ENCODE data around the gene STK24. TPM values are rescaled to one million over a fixed set of nuclear protein-coding genes. Genes with fewer than 3 reads are reported as not detected.

STK24 gene
- total and polyA plus RNA-seq, 10 of the 15 experiments (the other 5 are each of a cell fraction or from before 2014, with no cell fraction given) = 7.5 to 115 (median 52.9) TPM

DNA sequence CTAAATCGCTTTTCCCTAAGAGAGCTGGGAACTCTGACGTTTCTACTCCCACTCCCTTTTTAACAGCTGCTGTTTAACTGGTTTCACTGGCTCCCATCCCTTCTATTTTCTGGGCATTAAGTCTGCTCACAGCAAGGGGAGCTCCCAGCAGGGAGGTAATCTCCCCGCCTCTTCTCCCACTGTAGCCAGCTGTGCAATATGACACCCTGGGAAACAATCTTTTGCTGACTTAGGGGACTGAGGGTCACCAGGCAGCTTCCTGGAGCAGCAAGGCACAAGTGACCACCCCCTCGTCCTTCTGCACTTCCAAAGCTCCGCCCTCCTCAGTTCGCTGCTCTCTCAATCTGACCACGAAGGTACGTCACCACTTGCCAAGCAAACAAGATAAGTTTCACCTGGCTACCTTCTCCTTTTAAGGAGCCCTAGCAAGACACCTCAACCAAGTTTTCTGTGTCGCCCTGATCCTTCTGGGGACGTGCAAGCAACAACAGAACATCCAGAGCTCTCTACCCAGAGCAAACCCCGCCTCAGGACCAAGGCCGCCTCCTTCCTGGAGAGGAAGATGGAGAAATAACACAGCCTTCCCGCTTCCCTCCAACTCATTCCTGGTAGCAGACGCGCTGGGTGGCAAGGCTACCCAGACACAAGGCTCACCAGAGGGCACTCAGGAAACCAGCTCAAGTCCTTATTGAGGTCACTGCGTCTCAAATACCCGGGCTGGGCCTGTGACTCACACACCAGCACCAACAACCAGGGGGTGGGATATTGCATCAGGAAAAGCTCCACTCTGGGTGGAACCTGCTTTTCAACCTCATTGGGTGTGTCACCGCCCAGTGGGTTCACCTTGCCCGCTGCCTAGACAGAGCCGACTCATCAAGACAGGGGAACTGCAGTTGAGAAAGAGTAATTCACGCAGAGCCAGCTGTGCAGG lies 92.4 kb downstream of the STK24 start (continued):
- TF ChIP-seq TCF12 (IDR thresholded peaks at IDR 0.05; ENCODE audit: low read depth, low read length) (no peak), BHLHE40 (IDR thresholded peaks at IDR 0.05; ENCODE audit: borderline replicate concordance in 1 of 2, low read depth in 2 of 2, low read length in 1 of 2) (no peak), CREB1 (IDR thresholded peaks at IDR 0.05; ENCODE audit: low read depth) (peak; percentile 46; the same call in 1 of the 2 replicates), RAD51 (IDR thresholded peaks at IDR 0.05) (no peak), SUPT20H (IDR thresholded peaks at IDR 0.05; ENCODE audit: borderline replicate concordance, control insufficient read depth, low read depth, low read length) (no peak), ZZZ3 (IDR thresholded peaks at IDR 0.05; ENCODE audit: control insufficient read depth, insufficient read length, low read depth) (no peak), EGR1 (IDR thresholded peaks at IDR 0.05; ENCODE audit: borderline replicate concordance in 1 of 2, low read depth in 2 of 2, low read length in 2 of 2) (no peak; a peak in 1 of 3 replicates), RBBP5 (conservative IDR thresholded peaks at IDR 0.05) (no peak), MXI1 (IDR thresholded peaks at IDR 0.05; ENCODE audit: low read depth, low read length) (no peak), STAT1 (conservative IDR thresholded peaks at IDR 0.05) (no peak), SRF (IDR thresholded peaks at IDR 0.05; ENCODE audit: low read depth in 2 of 2, low read length in 2 of 2) (peak in 1 of 2 experiments; percentile 78; a peak in 3 of 4 replicates), RUNX3 (IDR thresholded peaks at IDR 0.05; ENCODE audit: low read length) (peak; percentile 72), E2F4 (IDR thresholded peaks at IDR 0.05; ENCODE audit: low read depth, low read length) (no peak), PAX5 (IDR thresholded peaks at IDR 0.05; ENCODE audit: borderline replicate concordance, low read depth, low read length) (peak; percentile 35; the same call in 1 of the 2 replicates), FOXK2 (IDR thresholded peaks at IDR 0.05) (no peak), NBN (IDR thresholded peaks at IDR 0.05) (no peak), IRF5 (IDR thresholded peaks at IDR 0.05; ENCODE audit: borderline replicate concordance) (no peak), RAD21 (IDR thresholded peaks at IDR 0.05; ENCODE audit: insufficient read depth, low read depth, low read length) (no peak), JUND (IDR thresholded peaks at IDR 0.05; ENCODE audit: low read depth, low read length) (no peak)
- TF ChIP-seq, protein P1, sequence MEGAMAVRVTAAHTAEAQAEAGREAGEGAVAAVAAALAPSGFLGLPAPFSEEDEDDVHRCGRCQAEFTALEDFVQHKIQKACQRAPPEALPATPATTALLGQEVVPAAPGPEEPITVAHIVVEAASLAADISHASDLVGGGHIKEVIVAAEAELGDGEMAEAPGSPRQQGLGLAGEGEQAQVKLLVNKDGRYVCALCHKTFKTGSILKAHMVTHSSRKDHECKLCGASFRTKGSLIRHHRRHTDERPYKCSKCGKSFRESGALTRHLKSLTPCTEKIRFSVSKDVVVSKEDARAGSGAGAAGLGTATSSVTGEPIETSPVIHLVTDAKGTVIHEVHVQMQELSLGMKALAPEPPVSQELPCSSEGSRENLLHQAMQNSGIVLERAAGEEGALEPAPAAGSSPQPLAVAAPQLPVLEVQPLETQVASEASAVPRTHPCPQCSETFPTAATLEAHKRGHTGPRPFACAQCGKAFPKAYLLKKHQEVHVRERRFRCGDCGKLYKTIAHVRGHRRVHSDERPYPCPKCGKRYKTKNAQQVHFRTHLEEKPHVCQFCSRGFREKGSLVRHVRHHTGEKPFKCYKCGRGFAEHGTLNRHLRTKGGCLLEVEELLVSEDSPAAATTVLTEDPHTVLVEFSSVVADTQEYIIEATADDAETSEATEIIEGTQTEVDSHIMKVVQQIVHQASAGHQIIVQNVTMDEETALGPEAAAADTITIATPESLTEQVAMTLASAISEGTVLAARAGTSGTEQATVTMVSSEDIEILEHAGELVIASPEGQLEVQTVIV (IDR thresholded peaks at IDR 0.05; ENCODE audit: borderline replicate concordance, partially characterized antibody) = no peak
- TF ChIP-seq, protein P2, sequence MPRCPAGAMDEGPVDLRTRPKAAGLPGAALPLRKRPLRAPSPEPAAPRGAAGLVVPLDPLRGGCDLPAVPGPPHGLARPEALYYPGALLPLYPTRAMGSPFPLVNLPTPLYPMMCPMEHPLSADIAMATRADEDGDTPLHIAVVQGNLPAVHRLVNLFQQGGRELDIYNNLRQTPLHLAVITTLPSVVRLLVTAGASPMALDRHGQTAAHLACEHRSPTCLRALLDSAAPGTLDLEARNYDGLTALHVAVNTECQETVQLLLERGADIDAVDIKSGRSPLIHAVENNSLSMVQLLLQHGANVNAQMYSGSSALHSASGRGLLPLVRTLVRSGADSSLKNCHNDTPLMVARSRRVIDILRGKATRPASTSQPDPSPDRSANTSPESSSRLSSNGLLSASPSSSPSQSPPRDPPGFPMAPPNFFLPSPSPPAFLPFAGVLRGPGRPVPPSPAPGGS (IDR thresholded peaks at IDR 0.05; ENCODE audit: borderline replicate concordance, insufficient read depth, low read depth, low read length, poor library complexity, severe bottlenecking) = no peak
